ENCODE measurements around the gene PGS1.

Gene PGS1

DNA sequence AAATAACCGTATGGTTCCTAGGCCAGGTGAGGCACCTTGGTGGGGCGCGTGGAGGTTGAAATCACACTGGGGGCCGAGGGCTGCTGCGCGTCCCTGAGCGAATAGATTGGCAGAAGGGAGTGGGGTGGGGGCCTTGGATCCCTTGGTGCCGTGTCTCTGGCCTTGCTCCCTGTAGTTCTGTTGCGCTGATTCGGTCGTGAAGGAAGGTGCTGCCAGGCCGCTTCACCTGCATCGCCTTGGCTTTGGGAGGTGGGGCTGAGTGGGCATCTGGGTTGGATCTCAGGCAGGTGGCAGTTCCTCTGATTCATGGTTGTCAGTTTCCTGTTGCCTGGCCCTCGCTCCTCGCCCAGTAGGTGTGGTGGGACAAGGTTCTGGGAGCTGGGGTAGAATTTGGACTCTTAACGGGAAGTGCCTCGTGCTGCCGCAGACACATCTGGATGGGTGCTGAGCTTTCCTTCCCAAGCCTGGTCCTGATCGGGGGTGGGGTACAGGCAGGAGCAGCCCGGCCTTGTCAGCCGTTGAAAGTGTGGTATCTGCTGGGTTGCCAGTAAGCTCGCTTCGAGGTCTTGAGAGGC, 30.1 kb downstream of the PGS1 start:
- no peak for DNase-seq (ENCODE audit: low read depth)

DNA sequence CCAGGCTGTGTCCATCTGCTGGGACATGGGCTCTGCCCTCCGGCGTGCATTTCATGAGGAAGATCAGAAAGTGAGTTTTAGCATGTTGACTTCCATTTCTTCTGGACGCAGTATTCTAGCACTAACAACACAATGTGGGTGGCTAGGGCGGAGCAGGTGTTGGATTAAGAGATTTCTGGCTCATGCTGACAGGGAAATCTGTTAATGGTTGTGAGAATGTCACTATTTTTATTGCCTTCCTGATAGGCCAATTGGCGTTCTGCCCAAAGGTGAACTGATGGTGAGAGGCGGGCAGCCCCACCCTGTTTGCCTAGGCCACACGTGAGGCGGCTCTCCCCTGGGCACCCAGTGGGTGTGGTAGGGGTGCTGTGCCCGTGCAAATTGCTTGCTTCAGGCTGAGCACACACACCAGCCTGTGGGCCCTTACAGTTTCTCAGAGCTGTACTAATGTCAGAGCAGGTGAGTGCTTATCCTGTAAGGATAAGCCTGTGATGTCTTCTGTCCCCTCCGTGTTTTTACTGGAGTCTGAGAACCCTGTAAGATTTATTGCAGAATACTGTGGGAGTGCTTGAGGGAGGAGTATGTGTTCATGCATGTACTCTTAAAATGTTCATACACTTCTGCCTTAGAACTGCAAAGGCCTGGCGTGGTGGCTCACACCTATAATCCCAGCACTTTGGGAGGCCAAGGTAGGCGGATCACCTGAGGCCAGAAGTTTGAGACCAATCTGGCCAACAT, 30.9 kb downstream of the PGS1 start:
- DNase-seq (ENCODE audit: low read depth): no peak

DNA sequence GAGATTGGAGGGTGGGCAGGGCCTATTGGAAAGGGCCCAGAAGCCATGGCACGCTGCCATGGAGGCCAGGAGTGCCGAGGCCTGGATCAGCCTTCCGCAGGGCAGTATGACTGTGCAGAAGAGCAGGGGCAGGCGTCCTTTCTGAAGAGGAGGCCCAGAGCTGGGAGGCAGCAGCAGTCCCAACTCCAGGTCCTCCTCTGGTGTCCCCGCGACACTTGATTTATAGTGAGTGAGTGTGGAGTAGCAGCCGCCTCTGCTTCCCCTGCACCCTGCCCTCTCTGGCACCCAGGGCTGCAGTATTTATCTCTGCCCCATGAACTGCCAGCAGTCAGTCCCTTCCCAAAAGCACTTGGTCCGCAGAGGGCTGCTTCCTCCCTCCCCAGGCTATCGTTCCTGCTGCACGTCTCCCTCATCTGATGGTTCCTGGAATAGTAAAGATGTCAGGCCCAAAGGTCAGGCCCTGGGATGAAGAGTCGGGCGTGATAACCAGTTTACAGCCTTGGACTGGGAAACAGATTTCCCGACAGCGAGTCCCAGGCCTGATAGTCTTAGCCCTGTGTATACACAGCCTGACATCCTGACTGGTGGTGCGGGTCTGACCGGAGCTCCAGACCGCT, 32.9 kb downstream of the PGS1 start:
- DNase-seq (ENCODE audit: low read depth): no peak

DNA sequence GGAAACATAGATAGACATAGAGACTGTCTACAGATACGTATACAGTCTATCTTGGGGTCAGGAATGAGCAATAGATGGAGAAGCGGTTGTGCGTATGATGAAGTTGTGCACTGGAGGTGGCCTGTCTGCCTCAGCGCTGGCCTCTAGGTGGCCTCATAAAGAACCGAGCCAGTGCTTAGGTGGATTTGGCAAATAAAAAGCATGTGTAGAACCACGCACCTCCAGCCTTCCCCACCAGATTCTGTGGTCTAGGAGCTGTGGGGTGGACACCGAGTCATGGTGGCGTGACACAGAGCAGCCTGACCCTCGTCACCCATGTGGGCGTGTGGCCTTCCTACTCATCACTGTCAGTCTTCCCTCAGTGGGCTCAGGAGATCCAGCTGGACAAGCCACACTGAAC, 34.0 kb downstream of the PGS1 start:
- DNase-seq (ENCODE audit: low read depth): no peak

DNA sequence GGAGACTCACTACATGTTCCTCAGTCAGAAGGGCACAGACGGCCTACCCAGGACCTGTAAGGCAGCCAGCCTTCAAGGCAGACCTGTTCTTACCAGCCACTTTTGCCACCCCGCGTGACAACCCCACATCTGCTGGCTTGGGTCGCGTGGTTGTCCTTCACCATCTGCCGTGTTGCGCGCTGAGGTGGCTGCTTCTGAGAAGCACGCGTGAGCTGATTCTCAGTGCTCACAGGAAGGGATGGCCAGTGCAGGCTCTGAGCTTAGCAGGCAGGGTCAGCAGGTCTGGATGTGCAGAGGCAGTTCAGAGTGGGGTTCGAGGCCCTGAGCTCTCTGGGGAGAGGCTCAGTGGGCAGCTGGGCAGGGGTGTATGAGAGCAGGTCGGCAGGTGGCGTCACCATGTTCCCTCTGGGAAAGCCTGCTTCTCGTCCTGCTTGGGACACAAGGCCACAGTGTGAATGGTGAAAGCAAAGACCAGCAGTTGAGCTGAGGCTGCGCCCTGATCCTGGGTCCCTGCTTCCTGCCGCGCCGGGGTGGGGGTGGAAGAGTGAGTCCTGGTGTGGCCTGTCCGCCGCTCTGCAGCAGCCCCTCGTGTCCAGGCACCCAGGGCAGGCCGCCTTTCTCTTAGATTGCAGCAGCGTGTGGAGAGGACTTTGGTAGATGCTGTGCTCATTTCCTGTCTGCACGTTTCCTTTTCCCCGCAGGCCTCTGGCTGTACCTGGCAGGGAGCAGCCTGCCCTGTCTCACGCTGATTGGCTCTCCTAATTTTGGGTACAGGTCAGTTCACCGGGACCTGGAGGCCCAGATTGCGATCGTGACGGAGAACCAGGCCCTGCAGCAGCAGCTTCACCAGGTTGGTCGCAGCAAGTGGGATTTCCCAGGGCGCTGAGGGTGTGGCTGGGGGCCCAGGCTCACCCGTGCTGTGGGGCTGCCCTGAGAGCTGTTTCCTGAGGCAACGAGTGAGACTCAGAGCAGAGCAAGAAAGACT, 36.0 kb downstream of the PGS1 start:
- no peak for DNase-seq (ENCODE audit: low read depth)

DNA sequence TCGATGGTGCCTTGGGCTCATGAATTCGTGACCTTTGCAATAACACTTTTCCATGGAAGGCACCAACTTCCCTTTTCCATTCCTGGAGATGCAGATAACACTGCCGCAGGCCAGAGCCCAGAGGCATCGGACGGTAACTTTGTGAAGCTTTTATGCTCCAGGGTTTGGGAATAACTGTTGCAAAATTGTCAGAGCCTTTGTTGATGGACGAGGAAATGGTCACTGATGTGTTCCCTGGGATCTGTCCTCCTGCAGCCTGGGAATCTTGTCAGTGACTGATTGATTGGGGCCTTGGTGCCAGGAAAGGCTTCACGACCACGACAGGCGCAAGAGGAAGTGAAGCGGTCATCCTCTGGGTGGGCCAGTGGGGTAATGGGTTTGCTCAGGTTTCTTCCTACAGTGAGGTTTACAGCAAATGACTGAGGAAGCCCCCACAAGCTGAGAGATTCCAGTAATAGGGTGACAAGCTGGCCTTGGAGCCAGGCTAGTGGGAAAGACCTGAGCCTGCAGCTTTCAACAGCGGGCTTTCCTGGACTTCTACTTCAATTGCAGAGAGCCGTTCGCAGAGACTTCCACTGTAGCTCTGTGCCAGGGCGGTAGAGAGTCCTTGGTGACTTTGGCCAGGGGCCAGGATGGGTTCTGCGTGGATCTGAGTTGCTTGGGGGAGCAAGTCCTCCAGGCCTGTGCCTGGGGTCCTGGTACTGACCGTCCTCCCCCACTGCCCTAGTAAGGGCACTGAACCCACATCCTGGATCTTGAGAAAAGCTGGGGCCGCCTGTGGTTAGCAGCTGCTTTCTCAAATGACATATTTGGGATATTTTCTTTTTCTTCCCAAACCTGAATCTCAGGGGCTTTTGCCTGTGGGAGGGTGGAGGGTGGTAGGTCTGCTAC, 37.6 kb downstream of the PGS1 start:
- no peak for DNase-seq (ENCODE audit: low read depth)

DNA sequence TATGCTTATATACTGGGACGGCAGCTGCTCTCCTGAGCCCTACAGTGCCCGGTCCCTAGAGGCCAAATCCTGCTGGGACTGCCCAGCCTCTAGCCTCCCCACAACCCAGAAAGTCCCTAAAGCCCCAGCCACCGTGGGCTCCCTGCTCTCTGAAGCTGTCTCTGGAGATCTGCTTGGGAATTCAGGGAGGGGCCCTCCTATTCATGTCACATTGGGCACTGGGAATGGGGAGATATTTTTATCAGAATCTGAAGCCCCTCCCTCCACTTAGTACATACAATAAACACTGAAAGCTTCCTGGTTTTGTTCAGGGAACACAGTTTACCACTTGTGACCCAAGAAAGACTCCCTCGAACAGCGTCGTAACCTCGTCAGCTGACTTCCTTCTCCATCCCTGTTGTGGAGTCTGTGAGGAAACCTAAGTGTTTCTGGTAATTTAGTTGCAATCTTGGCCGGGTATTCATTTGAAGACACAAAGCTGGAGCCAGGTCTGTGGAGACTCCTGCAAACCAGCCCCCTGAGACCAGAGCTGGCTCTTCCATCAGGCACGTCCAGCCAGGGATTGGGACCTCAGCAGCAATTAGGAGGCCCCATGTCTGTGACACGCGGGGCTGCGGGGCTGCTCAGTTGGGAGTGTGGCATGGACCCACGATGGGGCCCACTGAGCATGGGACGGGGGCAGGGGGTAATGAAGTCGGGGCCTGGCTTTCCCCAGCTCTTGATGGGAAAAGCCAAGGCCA, 38.5 kb downstream of the PGS1 start:
- no peak for DNase-seq (ENCODE audit: low read depth)

DNA sequence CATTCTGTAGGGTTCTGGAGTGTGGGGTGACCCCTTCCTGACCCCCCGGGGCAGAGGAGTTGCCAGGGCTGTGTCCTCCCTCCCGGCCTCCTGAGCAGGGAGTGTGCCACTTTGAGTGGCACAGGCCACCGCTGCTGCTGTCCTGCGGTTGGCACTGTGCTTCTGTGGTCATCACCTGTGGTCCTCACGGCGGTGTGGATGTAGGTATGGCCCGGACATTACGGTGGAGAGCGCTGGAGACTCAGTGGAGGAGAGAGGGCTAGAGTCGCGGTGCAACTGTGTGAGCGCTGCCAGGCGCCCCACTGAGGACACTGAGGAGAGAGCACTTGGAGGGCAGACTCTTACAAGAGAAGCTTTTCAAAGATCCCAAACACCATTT, 39.1 kb downstream of the PGS1 start:
- no peak for DNase-seq (ENCODE audit: low read depth)

DNA sequence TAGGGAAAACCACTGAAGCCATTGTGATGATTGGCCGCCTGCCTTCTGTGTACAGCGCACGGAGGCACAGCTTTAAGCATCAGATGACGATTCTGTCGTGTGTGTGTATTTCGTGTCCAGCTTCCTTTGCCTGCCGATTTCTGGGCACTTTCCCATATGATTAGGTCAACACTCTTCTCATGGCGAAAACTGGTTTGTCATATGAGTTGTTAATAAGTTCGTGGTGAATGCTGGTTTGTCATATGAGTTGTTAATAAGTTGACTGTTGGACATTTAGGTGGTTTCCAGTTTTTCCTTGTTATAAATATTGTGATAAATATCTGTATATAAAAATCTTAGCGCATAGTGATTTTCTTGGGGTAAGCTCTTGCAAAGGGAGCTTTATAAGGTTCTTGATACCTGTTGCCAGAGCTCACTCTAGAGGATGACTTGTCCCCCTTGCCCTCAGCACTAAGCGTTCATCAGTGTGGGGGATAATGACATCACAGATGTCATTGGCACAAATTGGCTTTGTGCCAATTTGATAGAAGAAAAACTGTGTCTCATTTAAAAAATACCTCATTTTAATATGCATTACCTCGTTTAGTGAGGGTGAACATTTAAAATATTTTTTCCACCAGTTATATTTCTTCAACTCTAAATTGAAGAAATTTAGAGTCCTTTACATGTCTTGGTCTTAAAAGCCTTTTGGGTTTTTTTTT, 40.0 kb downstream of the PGS1 start:
- no peak for DNase-seq (ENCODE audit: low read depth)

DNA sequence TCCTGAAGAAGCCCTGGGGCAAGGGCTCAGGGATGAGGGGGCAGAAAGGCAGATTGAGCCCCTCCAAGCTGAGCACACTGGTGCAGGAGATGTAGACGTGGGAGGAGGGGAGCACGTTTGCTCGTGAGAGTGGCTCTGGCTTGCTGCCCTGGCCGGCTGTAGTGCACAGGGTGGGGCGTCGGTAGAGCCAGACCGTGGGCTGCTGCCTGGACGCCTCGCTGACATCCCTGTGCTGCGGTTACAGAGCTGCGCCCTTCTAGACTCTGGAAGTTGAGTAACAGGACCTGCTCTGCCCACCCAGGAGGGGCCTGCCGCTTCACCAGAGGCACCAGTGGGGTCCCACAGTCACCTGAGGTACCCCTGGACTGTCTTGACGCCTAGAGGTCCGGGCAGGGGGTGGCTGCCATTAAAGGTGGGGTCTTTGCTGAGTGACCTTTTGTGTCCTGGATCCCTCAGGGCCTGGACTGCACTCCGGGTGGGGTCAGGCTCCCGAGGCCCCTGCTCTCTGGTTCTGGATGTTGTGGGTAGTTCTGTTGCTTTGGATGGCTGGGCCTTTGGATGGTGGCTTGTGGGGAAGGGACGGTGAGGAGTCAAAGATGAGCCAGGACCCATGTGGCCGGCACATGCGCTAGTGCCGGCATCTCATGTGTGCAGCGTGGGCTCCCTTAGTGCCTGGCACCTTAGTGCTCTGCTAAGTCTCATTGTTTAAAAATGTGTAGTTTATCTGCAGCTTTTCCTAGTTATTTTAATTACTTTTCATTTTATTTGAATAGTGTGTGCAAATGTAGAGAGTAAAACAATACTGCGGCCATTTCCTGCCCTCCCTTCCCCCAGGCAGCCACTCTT, 41.7 kb downstream of the PGS1 start:
- DNase-seq (ENCODE audit: low read depth): no peak

DNA sequence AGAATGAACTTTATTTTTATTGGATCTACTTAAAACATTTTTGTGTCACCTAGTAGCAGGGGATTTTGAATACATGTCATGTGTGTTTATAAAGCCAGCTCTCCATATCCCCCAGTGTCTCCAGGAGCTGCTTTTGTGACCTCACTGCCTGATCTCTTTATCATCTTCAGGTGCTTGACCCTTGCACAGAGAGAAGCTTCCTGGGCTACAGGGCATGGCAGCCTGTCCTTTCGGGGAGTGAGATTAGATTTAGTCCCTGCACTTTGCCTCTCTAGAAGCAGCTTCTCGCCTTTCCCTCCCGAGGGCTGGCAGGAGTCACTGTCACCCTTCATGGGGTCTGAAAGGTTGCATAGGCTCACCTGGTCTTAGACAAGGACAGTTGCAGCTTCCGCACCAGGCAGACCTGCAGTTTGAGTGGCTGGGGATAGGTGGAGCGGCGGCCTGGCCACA, 42.7 kb downstream of the PGS1 start:
- no peak for DNase-seq (ENCODE audit: low read depth)

DNA sequence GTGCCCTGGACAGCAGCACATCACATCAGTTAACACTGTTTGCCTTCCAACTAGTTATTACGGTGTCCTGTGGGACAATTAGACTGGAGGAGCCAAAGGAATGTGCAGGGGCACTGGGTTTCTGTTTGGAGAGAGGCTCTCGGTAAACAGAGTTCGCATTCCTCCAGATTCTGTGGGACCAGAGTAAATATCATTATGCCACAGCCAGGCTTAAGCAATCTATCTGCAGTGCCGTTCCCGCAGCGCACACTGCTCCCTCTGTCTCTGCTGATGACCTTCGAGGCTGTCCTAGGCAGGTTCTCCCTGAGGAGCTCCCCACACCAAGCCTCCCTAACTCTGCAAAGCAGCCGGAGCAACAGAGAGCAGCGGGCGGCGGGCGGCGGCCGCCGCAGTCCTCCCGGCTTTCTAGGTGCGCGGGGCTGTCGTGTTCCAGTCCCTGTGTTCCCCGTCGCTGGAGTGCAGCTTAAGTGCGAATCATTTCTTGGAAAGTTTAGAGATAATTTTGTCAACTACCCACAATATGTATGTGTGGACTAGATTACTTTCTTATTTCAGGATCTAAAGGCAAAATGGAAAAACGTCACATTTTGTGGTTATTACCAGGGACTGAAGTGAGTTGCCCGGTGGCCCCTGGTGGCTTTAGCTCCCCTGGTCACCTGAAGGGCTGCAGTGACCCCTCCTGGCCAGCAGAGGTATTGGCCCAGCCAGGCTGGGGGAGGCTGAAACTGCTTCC, 43.3 kb downstream of the PGS1 start:
- DNase-seq (ENCODE audit: low read depth): peak; percentile 10

DNA sequence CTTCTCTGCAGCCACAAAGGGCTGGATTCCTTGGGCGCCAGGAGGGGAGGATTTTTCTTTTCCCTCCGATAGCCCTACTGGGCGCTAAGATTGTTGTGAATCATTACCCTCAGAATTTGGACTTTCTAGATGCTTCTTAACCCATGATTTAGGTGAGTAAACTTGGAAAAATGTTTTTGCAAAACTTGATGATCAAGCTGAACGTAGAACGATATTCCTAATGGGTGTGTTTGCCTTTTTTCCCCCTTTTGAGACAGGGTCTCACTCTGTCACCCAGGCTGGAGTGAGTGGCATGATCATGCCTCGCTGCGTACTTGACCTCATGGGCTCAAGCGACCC, 43.8 kb downstream of the PGS1 start:
- no peak for DNase-seq (ENCODE audit: low read depth)

DNA sequence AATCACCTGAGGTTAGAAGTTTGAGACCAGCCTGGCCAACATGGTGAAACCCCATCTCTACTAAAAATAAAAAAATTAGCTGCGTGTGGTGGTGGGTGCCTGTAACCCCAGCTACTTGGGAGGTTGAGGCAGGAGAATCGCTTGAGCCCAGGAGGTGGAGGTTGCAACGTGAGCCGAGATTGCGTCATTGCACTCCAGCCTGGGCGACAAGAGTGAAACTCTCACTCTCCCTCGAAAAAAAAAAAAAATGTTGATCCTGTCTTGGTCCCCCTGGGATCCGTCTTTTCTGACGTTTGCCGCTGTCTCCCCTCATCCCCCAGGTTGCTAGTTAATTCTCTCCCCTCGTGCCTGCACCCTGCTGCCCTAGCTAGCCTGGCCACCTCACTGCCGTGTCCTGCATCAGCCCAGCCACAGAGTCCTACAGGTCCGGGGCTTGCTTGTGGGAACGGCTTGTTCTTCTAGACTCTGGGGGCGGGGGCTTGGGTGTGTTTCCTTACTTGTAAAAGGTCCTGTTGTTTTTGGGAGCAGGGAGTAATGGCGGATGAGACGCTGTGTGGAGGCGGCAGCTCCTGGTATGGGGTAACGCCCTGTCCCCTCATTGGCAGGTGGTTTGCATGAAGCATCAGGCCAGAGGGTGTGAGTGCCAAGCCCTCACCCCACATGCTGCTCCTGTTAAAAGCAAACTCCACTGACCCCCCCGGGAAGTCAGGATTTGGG, 44.6 kb downstream of the PGS1 start:
- DNase-seq (ENCODE audit: low read depth): no peak

DNA sequence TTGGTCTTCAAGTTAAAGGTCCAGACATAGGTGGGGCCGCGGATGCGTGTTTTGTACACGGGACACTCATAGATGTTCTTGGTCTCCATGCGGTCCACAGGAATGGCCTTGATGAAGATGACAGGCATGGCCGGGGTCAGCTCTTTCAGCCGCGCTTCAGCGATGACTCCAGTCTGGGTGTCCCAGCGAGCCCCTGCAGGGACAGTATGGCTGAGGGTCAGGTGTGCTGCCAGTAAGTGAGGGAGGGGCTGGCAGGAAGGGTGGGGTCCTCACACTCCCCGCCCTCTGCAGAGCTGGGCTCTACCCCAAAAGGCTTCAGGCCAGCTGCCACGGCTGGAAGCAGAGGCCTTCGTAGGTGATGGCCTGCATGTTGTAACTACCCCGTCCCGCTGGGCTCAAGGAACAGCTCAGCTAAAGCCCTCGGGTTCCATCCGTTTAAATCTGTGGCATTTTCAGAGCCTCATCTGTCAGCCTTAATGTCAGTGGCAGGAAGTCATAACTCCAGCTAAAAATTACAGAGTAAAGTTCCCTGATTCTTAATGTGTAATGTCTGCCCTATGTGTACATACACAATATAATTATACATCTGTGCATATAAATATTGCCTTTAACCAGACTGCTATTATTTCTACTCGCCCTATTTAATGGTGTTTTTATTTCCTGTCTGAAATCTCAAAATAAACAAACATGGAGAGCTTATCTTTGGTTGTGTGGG, 45.7 kb downstream of the PGS1 start:
- no peak for DNase-seq (ENCODE audit: low read depth)

DNA sequence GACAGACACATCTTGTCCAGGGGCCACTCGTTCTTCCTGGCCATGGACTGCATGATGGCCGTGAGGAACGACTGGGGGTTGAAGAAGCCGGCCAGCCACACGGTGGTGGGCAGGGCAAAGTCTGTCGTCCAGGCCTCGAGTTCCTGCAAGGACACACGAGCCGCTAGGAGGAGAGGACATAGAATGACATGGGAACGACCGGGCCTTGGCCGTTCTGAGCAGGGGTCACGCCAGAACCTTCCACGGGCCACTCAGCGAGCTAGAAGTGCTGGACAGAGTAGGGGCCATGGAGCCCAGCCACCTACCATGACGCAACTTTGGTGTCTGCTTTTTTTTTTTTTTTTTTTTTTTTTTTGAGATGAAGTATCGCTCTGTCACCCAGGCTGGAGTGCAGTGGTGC, 47.0 kb downstream of the PGS1 start:
- DNase-seq (ENCODE audit: low read depth): no peak

DNA sequence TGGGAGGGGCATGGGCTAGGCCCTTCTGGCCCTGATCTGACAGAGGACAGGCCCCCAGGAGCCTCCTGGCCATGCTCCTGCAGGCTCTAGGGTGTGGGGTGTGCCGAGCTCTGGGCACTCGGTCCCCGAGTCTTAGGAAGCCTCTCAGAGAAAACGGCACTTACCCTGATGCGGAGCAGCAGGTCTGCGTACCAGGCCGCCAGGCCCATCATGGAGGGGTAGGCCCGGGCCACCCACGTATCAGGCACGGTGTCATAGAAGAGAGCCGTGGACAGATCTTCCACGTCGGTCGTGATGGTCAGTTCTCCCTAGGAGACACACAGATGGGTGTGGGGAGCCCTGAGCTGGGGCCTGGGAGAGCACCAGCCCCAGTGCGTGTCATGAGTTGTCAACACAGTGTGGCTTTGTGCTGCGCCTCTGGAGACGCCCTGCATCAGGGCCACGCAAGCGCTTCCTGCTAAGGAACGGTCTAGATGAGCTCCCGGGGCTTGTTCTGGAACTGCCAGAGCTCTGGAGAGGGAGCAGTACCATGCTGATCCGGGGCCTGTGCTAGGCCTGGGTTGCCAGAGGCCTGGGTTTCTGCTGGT, 47.9 kb downstream of the PGS1 start:
- no peak for DNase-seq (ENCODE audit: low read depth)
